ENCODE data around the gene MRPL28. TPM values are rescaled to one million over a fixed set of nuclear protein-coding genes. Genes with fewer than 3 reads are reported as not detected.
"Not testable (repeated sequence)": the region's sequence is repeated elsewhere in the genome, so short reads cannot be mapped to it uniquely, and the experiment has no call there.

The MRPL28 gene
- total RNA-seq, 1 donor from 2014 or later: 52.9 TPM

- DNase-seq (ENCODE audit: low spot score): no peak
Observed at GRCh38 chr16:391885-392335, 21.6 kb upstream of the MRPL28 start.

- no peak for DNase-seq (ENCODE audit: low spot score)
Observed at GRCh38 chr16:389352-389751, 19.0 kb upstream of the MRPL28 start.

GRCh38 chr16:387761-388666 lies 17.7 kb upstream of the MRPL28 start:
- DNase-seq (ENCODE audit: low spot score): not testable (repeated sequence)

- no peak for DNase-seq (ENCODE audit: low spot score)
Observed at GRCh38 chr16:386641-387156, 16.4 kb upstream of the MRPL28 start.

GRCh38 chr16:383326-384051 lies 13.2 kb upstream of the MRPL28 start:
- peak; percentile 59 for DNase-seq (ENCODE audit: low spot score)

GRCh38 chr16:381789-382717 lies 11.7 kb upstream of the MRPL28 start, which contains the start of gene PGAP6:
Gene PGAP6, minus strand, starts transcription at chr16:381978. Its CDS starts 157 bp downstream, at chr16:381821.
- DNase-seq (ENCODE audit: low spot score): peak; percentile 43

- no peak for DNase-seq (ENCODE audit: low spot score)
Observed at GRCh38 chr16:381012-381788, 10.9 kb upstream of the MRPL28 start.

GRCh38 chr16:380762-381011 lies 10.3 kb upstream of the MRPL28 start:
- DNase-seq (ENCODE audit: low spot score): no peak

- no peak for DNase-seq (ENCODE audit: low spot score)
Observed at GRCh38 chr16:379961-380761, 9.8 kb upstream of the MRPL28 start.

GRCh38 chr16:379183-379960 lies 9.0 kb upstream of the MRPL28 start:
- DNase-seq (ENCODE audit: low spot score): peak; percentile 87

GRCh38 chr16:378821-379182 lies 8.5 kb upstream of the MRPL28 start:
- DNase-seq (ENCODE audit: low spot score): no peak

- DNase-seq (ENCODE audit: low spot score): not testable (repeated sequence)
Observed at GRCh38 chr16:378113-378820, 7.9 kb upstream of the MRPL28 start.

- no peak for DNase-seq (ENCODE audit: low spot score)
Observed at GRCh38 chr16:377419-377951, 7.1 kb upstream of the MRPL28 start.

- DNase-seq (ENCODE audit: low spot score): no peak
Observed at GRCh38 chr16:376817-377418, 6.6 kb upstream of the MRPL28 start.

- DNase-seq (ENCODE audit: low spot score): no peak
Observed at GRCh38 chr16:375927-376816, 5.8 kb upstream of the MRPL28 start.

GRCh38 chr16:375212-375611 lies 4.9 kb upstream of the MRPL28 start:
- no peak for DNase-seq (ENCODE audit: low spot score)

- no peak for DNase-seq (ENCODE audit: low spot score)
Observed at GRCh38 chr16:374616-374926, 4.2 kb upstream of the MRPL28 start.

Measured in mucosa of gallbladder (tissue), 1 donor.